HepG2 (cell line): Measurements from ENCODE around the gene ITPR1. TPM values are rescaled to one million over a fixed set of nuclear protein-coding genes. Genes with fewer than 3 reads are reported as not detected.

Experiments used
- ATAC-seq: fragments of 200-7000 bp; cut with Tn5 transposase; 3 replicates; pipeline ENCODE4 v1.9.1; 2020; ENCODE audit warnings: mild to moderate bottlenecking, moderate library complexity
- BruUV-seq: library from RNA; stranded (reverse); fragments of 400-500 nt; replicated peaks from 2 replicates; lab custom pipeline; 2021; lab: Mats Ljungman, UMichigan
- CTCF ChIA-PET: fragments of 300-600 bp; formaldehyde crosslinking; extraction: SDS; loops from one replicate; lab custom pipeline; 2021; ENCODE audit warnings: low total read pairs, inconsistent platforms, low intra/inter-chr PET ratio; lab: Yijun Ruan, JAX
- POLR2A ChIA-PET: fragments of 350-600 bp; sonication (Branson Sonifier 250); formaldehyde crosslinking; loops from one replicate; lab custom pipeline; 2020; ENCODE audit warnings: antibody characterized with exemption, inconsistent platforms; lab: Yijun Ruan, JAX
- DNase-seq: peaks from one replicate; pipeline ENCODE4 v3.0.0-alpha.2; 2015; ENCODE audit warnings: low spot score
- FAIRE-seq: peaks from 3 replicates; lab custom pipeline; 2011; peaks lifted over from hg19 to GRCh38; lab: Jason Lieb, UNC
- H2AFZ ChIP-seq: one replicate; pipeline ENCODE4 v1.6.1; 2011; ENCODE audit warnings: low read length, inconsistent platforms
- H3K27ac ChIP-seq: fragments of 300-600 bp; 3 replicates; pipeline ENCODE4 v1.8.0; 2011; ENCODE audit warnings: mixed run types, mild to moderate bottlenecking, mixed read lengths, low read length, inconsistent platforms; ENCODE audit not compliant: insufficient read depth; ENCODE audit errors: extremely low read length
- H3K27me3 ChIP-seq, 2 experiments: fragments of 200-600 bp in 1 of 2; 2 replicates in 1 of 2; 3 replicates in 1 of 2; pipeline versions ENCODE4 v1.6.0 to v1.8.0; 2011; ENCODE audit warnings: low read length in 2 of 2, mild to moderate bottlenecking in 2 of 2, moderate library complexity in 2 of 2, inconsistent platforms in 1 of 2; ENCODE audit not compliant: insufficient read depth in 2 of 2, control insufficient read depth in 1 of 2
- H3K36me3 ChIP-seq, 2 experiments: fragments of 200-600 bp in 1 of 2; replicated peaks in 1 of 2; 2 replicates in 1 of 2; 3 replicates in 1 of 2; pipeline versions ENCODE4 v1.5.1 to v1.8.0; 2011; ENCODE audit warnings: low read length in 2 of 2, inconsistent platforms in 1 of 2; ENCODE audit not compliant: insufficient read depth in 2 of 2, control insufficient read depth in 1 of 2
- H3K4me1 ChIP-seq: 2 replicates; pipeline ENCODE4 v1.5.1; 2012; ENCODE audit warnings: low read length, inconsistent platforms; ENCODE audit not compliant: insufficient read depth
- H3K4me2 ChIP-seq: 2 replicates; pipeline ENCODE4 v1.6.0; 2011; ENCODE audit warnings: low read depth, low read length, inconsistent platforms
- H3K4me3 ChIP-seq, 3 experiments: fragments of 200-600 bp in 1 of 3; sonication (generic), shearing (Covaris generic) in 1 of 3; replicated peaks in 1 of 3; 2 replicates each; pipeline ENCODE4 v1.5.1; 2011 to 2016; ENCODE audit warnings: low read length in 3 of 3, inconsistent platforms in 2 of 3, low read depth in 2 of 3, mild to moderate bottlenecking in 2 of 3, control low read depth in 1 of 3, mixed read lengths in 1 of 3; ENCODE audit not compliant: insufficient read depth in 1 of 3
- H3K79me2 ChIP-seq: one replicate; pipeline ENCODE4 v1.6.1; 2011; ENCODE audit warnings: low read length, inconsistent platforms; ENCODE audit not compliant: insufficient read depth
- H3K9ac ChIP-seq: 2 replicates; pipeline ENCODE4 v1.6.0; 2011; ENCODE audit warnings: mild to moderate bottlenecking, low read depth, low read length, inconsistent platforms; ENCODE audit not compliant: insufficient read depth
- H3K9me3 ChIP-seq: 2 replicates; pipeline ENCODE4 v1.5.1; 2012; ENCODE audit warnings: mild to moderate bottlenecking, low read length
- H4K20me1 ChIP-seq: 2 replicates; pipeline ENCODE4 v1.6.0; 2011; ENCODE audit warnings: inconsistent platforms, mild to moderate bottlenecking, low read length, moderate library complexity; ENCODE audit not compliant: insufficient read depth
- ARNT2 ChIP-seq: sonication (generic); formaldehyde crosslinking; IDR thresholded peaks from 2 replicates; pipeline ENCODE4 v1.8.0; 2022; ENCODE audit warnings: mild to moderate bottlenecking, low read depth, missing genetic modification reagents, moderate library complexity
- ATRX ChIP-seq: sonication (generic); formaldehyde crosslinking; IDR thresholded peaks from 2 replicates; pipeline ENCODE4 v1.4.0; 2020; ENCODE audit warnings: missing genetic modification reagents, borderline replicate concordance
- EEA1 ChIP-seq: sonication (generic); formaldehyde crosslinking; IDR thresholded peaks from 2 replicates; pipeline ENCODE4 v1.5.1; 2020; ENCODE audit warnings: mild to moderate bottlenecking, missing genetic modification reagents, borderline replicate concordance
- FOXM1 ChIP-seq: sonication (generic); formaldehyde crosslinking; IDR thresholded peaks from 2 replicates; pipeline ENCODE4 v1.5.0; 2020; ENCODE audit warnings: missing genetic modification reagents
- HNRNPLL ChIP-seq: fragments of 200-400 bp; formaldehyde crosslinking; IDR thresholded peaks from 2 replicates; pipeline ENCODE4 v1.6.1; 2017; ENCODE audit warnings: mild to moderate bottlenecking, low read depth, low read length; ENCODE audit not compliant: poor library complexity, severe bottlenecking
- HOXD1 ChIP-seq: sonication (generic); formaldehyde crosslinking; IDR thresholded peaks from 2 replicates; pipeline ENCODE4 v1.5.0; 2020; ENCODE audit warnings: missing genetic modification reagents
- ZBTB8A ChIP-seq: sonication (generic); formaldehyde crosslinking; IDR thresholded peaks from 2 replicates; pipeline ENCODE4 v1.4.0; 2020; ENCODE audit warnings: mild to moderate bottlenecking, low read depth, missing genetic modification reagents, borderline replicate concordance
- ZNF644 ChIP-seq: IDR thresholded peaks from 2 replicates; pipeline ENCODE4 v1.6.1; 2016; ENCODE audit warnings: low read depth
- ZNF883 ChIP-seq: sonication (generic); formaldehyde crosslinking; IDR thresholded peaks from 2 replicates; pipeline ENCODE4 v1.5.1; 2020; ENCODE audit warnings: mild to moderate bottlenecking, missing genetic modification reagents; ENCODE audit errors: not compliant biosample characterization
- WGBS: methylation state at CpG from one replicate; pipeline ENCODE4 v1.1.6; 2017; ENCODE audit warnings: low lambda C conversion rate; 5-methylcytosine and 5-hydroxymethylcytosine counted together
- in situ Hi-C: cut with HindIII; loops from 2 replicates; pipeline ENCODE4 v1.10.0; 2017; ENCODE audit warnings: low pct_unique_long_range_greater_than_20kb; ENCODE audit not compliant: extremely low pct_ligation_motif_present
- intact Hi-C: fragments of 100-400 bp; cut with micrococcal nuclease; formaldehyde crosslinking; loops from one replicate; pipeline ENCODE4 v1.10.0; 2022; ENCODE audit not compliant: unreplicated experiment
- polyA plus RNA-seq, 8 experiments: library from polyadenylated mRNA; depleted of rRNA in 3 of 8; stranded (reverse) in 7 of 8; unstranded in 1 of 8; fragments of >200 nt; fragmentation: Illumina TruSeq in 4 of 8; extraction: Trizol in 4 of 8; gene quantifications; 2 replicates each; pipeline versions ENCODE4 v1.2.1 to v1.2.3, GENCODE V29; 2011 to 2016; ENCODE audit warnings: low read depth in 4 of 8, missing spikeins in 1 of 8, mixed read lengths in 1 of 8; ENCODE audit not compliant: insufficient read depth in 1 of 8
- total RNA-seq, 5 experiments: library from RNA; depleted of rRNA; stranded (reverse); fragments of >200 nt; fragmentation: Illumina TruSeq; extraction: Trizol; gene quantifications; 2 replicates each; pipeline ENCODE4 v1.2.3, GENCODE V29; 2016; ENCODE audit warnings: low read depth in 1 of 5
- TF ChIP-seq, protein P1 (sequence below): IDR thresholded peaks from 2 replicates; pipeline ENCODE4 v1.6.1; 2016; ENCODE audit warnings: missing compliant biosample characterization, missing genetic modification reagents, borderline replicate concordance
- TF ChIP-seq, protein P2 (sequence below): sonication (generic); formaldehyde crosslinking; IDR thresholded peaks from 2 replicates; pipeline ENCODE4 v1.5.0; 2020; ENCODE audit warnings: missing genetic modification reagents, mild to moderate bottlenecking, borderline replicate concordance
- TF ChIP-seq, protein P3 (sequence below): sonication (generic); formaldehyde crosslinking; IDR thresholded peaks from 2 replicates; pipeline ENCODE4 v1.5.1; 2020; ENCODE audit warnings: missing genetic modification reagents, mild to moderate bottlenecking, borderline replicate concordance
- TF ChIP-seq, protein P4 (sequence below): sonication (generic); formaldehyde crosslinking; IDR thresholded peaks from 2 replicates; pipeline ENCODE4 v1.8.0; 2023; ENCODE audit warnings: mild to moderate bottlenecking, missing genetic modification reagents
- TF ChIP-seq, protein P5 (sequence below): IDR thresholded peaks from 2 replicates; pipeline ENCODE4 v1.6.1; 2016; ENCODE audit warnings: low read depth

ITPR1 gene
- total and polyA plus RNA-seq, 2 of the 13 experiments (the other 11 are each of a cell fraction or from before 2014, with no cell fraction given): 10.0 to 11.4 TPM

DNA sequence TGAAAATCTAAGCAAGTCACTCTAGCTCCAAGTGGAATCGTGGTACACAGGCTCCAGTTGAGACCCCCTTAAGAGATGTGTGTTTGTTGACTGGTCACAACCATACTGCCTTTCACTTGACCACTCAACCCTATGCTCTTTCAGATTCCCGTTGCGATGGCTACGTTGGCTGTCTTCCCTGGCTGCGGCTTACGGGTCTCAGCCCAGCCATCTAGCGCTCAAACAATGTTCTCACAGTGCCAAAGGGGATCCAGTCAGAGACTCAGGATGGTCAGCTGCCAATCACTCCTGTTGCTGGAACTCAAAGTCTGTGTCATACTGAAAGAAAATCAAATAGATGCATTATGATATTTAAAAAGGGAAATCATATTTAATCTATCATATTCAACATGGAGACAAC, 237.6 kb downstream of the ITPR1 start:
- Histone ChIP-seq H3K27me3 (no peaks in the 10 kb centered on the region), H2AFZ (no peak overlapping the region), H3K4me1 (peaks cover 14% of the 10 kb centered on the region; the same call in 1 of the 2 replicates), H3K9me3 (no peaks in the 10 kb centered on the region), H3K27ac (no peak overlapping the region), H3K4me2 (no peak overlapping the region), H3K79me2 (no peaks in the 10 kb centered on the region)
- POLR2A ChIA-PET: no interaction called here
- ATAC-seq: no peak
- no TSS peak for BruUV-seq
- no peak for TF ChIP-seq ZNF883 (CRISPR knock-in tag)
- TF ChIP-seq, protein P1, sequence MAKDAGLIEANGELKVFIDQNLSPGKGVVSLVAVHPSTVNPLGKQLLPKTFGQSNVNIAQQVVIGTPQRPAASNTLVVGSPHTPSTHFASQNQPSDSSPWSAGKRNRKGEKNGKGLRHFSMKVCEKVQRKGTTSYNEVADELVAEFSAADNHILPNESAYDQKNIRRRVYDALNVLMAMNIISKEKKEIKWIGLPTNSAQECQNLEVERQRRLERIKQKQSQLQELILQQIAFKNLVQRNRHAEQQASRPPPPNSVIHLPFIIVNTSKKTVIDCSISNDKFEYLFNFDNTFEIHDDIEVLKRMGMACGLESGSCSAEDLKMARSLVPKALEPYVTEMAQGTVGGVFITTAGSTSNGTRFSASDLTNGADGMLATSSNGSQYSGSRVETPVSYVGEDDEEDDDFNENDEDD (CRISPR knock-in tag): no peak
- TF ChIP-seq, protein P2, sequence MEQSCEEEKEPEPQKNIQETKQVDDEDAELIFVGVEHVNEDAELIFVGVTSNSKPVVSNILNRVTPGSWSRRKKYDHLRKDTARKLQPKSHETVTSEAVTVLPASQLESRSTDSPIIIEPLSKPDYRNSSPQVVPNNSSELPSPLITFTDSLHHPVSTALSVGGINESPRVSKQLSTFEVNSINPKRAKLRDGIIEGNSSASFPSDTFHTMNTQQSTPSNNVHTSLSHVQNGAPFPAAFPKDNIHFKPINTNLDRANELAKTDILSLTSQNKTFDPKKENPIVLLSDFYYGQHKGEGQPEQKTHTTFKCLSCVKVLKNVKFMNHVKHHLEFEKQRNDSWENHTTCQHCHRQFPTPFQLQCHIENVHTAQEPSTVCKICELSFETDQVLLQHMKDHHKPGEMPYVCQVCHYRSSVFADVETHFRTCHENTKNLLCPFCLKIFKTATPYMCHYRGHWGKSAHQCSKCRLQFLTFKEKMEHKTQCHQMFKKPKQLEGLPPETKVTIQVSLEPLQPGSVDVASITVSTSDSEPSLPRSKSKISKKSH (CRISPR knock-in tag): no peak
- no peak for TF ChIP-seq ATRX (CRISPR knock-in tag)
- TF ChIP-seq FOXM1: no peak
- no peak for TF ChIP-seq ZBTB8A (CRISPR knock-in tag)
- TF ChIP-seq ZNF644 (CRISPR knock-in tag): no peak
- TF ChIP-seq, protein P3, sequence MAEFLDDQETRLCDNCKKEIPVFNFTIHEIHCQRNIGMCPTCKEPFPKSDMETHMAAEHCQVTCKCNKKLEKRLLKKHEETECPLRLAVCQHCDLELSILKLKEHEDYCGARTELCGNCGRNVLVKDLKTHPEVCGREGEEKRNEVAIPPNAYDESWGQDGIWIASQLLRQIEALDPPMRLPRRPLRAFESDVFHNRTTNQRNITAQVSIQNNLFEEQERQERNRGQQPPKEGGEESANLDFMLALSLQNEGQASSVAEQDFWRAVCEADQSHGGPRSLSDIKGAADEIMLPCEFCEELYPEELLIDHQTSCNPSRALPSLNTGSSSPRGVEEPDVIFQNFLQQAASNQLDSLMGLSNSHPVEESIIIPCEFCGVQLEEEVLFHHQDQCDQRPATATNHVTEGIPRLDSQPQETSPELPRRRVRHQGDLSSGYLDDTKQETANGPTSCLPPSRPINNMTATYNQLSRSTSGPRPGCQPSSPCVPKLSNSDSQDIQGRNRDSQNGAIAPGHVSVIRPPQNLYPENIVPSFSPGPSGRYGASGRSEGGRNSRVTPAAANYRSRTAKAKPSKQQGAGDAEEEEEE (CRISPR knock-in tag): no peak
- TF ChIP-seq HOXD1 (CRISPR knock-in tag): no peak
- TF ChIP-seq EEA1 (CRISPR knock-in tag): no peak
- TF ChIP-seq HNRNPLL: no peak
- TF ChIP-seq, protein P4, sequence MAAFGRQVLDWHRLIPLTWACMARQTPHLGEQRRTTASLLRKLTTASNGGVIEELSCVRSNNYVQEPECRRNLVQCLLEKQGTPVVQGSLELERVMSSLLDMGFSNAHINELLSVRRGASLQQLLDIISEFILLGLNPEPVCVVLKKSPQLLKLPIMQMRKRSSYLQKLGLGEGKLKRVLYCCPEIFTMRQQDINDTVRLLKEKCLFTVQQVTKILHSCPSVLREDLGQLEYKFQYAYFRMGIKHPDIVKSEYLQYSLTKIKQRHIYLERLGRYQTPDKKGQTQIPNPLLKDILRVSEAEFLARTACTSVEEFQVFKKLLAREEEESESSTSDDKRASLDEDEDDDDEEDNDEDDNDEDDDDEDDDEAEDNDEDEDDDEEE (CRISPR knock-in tag): no peak
- no peak for TF ChIP-seq ARNT2 (CRISPR knock-in tag)
- TF ChIP-seq, protein P5, sequence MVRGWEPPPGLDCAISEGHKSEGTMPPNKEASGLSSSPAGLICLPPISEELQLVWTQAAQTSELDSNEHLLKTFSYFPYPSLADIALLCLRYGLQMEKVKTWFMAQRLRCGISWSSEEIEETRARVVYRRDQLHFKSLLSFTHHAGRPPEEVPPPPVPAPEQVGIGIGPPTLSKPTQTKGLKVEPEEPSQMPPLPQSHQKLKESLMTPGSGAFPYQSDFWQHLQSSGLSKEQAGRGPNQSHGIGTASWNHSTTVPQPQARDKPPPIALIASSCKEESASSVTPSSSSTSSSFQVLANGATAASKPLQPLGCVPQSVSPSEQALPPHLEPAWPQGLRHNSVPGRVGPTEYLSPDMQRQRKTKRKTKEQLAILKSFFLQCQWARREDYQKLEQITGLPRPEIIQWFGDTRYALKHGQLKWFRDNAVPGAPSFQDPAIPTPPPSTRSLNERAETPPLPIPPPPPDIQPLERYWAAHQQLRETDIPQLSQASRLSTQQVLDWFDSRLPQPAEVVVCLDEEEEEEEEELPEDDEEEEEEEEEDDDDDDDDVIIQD (CRISPR knock-in tag): no peak
- TF ChIP-seq, all 625 proteins: peak for 0
- intact Hi-C loops (no loop called here), in situ Hi-C loops (no loop called here)
- H3K4me3 ChIP-seq: no peak overlapping the region
- WGBS: 99% methylated on average over 7 of the region's 7 CpGs
- H3K9ac ChIP-seq: no peak overlapping the region
- H4K20me1 ChIP-seq: no peaks in the 10 kb centered on the region
- CTCF ChIA-PET: no interaction called here
- H3K36me3 ChIP-seq: peaks cover 2 to 7% of the 10 kb centered on the region in 2 experiments; a peak in 2 of 5 replicates
- no peak for FAIRE-seq
- no peak for DNase-seq
